ENCODE results near the gene VGLL4.

VGLL4 gene

GRCh38 chr3:11552289-11553264 is 91.1 kb downstream of the VGLL4 start:
- DNase-seq (ENCODE audit: low read depth in 3 of 3): no peak

GRCh38 chr3:11551036-11551435 is 92.7 kb downstream of the VGLL4 start:
- no peak for DNase-seq (ENCODE audit: low read depth in 3 of 3)

- no peak for DNase-seq (ENCODE audit: low read depth in 3 of 3)
Measured at GRCh38 chr3:11549580-11550140, 94.1 kb downstream of the VGLL4 start.

- DNase-seq (ENCODE audit: low read depth in 3 of 3): no peak
Measured at GRCh38 chr3:11548721-11549131, 95.0 kb downstream of the VGLL4 start.

- no peak for DNase-seq (ENCODE audit: low read depth in 3 of 3)
Measured at GRCh38 chr3:11547498-11547897, 96.2 kb downstream of the VGLL4 start.

- DNase-seq (ENCODE audit: low read depth in 3 of 3): no peak
Measured at GRCh38 chr3:11546657-11547302, 96.9 kb downstream of the VGLL4 start.

- no peak for DNase-seq (ENCODE audit: low read depth in 3 of 3)
Measured at GRCh38 chr3:11545186-11545851, 98.4 kb downstream of the VGLL4 start.

GRCh38 chr3:11544412-11545181 is 99.1 kb downstream of the VGLL4 start:
- DNase-seq (ENCODE audit: low read depth in 3 of 3): no peak

GRCh38 chr3:11543948-11544387 is 99.7 kb downstream of the VGLL4 start:
- DNase-seq (ENCODE audit: low read depth in 3 of 3): no peak

GRCh38 chr3:11543141-11543947 is 100.4 kb downstream of the VGLL4 start:
- DNase-seq (ENCODE audit: low read depth in 3 of 3): no peak

GRCh38 chr3:11542551-11542950 is 101.2 kb downstream of the VGLL4 start:
- DNase-seq (ENCODE audit: low read depth in 3 of 3): no peak

GRCh38 chr3:11541321-11542303 is 102.1 kb downstream of the VGLL4 start:
- DNase-seq (ENCODE audit: low read depth in 3 of 3): no peak

GRCh38 chr3:11539677-11540076 is 104.0 kb downstream of the VGLL4 start:
- DNase-seq (ENCODE audit: low read depth in 3 of 3): no peak

GRCh38 chr3:11539218-11539617 is 104.5 kb downstream of the VGLL4 start:
- DNase-seq (ENCODE audit: low read depth in 3 of 3): no peak

- no peak for DNase-seq (ENCODE audit: low read depth in 3 of 3)
Measured at GRCh38 chr3:11538581-11538980, 105.1 kb downstream of the VGLL4 start.

- no peak for DNase-seq (ENCODE audit: low read depth in 3 of 3)
Measured at GRCh38 chr3:11536936-11537612, 106.6 kb downstream of the VGLL4 start.

GRCh38 chr3:11536132-11536935 is 107.4 kb downstream of the VGLL4 start:
- no peak for DNase-seq (ENCODE audit: low read depth in 3 of 3)
